ENCODE measurements around the gene CCL23. TPM values are rescaled to one million over a fixed set of nuclear protein-coding genes. Genes with fewer than 3 reads are reported as not detected.

The CCL23 gene
- under 1 TPM in 2 of 3 donors, not detected in 1; 0.68 to 0.80 TPM for total RNA-seq
- total RNA-seq (2013) = not detected

GRCh38 chr17:36017799-36018198 lies at the start of gene CCL23:
CCL23 (minus strand) TSS chr17:36017972; CDS start chr17:36017897, 75 bp downstream.
- H3K4me3 Mint-ChIP-seq = peak within 1 kb of the TSS; percentile 36
- H3K27ac ChIP-seq (ENCODE audit: low read length) = no peak within 1 kb of the TSS
- 29% methylated on average over 6 of the region's 6 CpGs for WGBS (ENCODE audit: insufficient coverage)
- peak within 1 kb of the TSS; percentile 56 to 60 for H3K27ac Mint-ChIP-seq
- no peak within 1 kb of the TSS for H3K4me3 ChIP-seq (ENCODE audit: low read length)
- no peaks in the 10 kb centered on the region for H3K36me3 Mint-ChIP-seq
- no peaks in the 10 kb centered on the region for H3K36me3 ChIP-seq (ENCODE audit: control insufficient read depth, insufficient read depth, low read length)
- H3K9me3 Mint-ChIP-seq = no peaks in the 10 kb centered on the region
- H3K4me1 Mint-ChIP-seq = peaks cover 25 to 26% of the 10 kb centered on the region in 2 donors
- H3K4me1 ChIP-seq (ENCODE audit: control insufficient read depth, insufficient read depth, low read length) = peaks cover 5% of the 10 kb centered on the region
- peaks cover 4% of the 10 kb centered on the region for H3K9me3 ChIP-seq (ENCODE audit: control insufficient read depth, insufficient read depth, low read length)
- H3K27me3 Mint-ChIP-seq (ENCODE audit: low read depth in 2 of 2) = peaks cover 0 to 8% of the 10 kb centered on the region in 2 donors
- H3K27me3 ChIP-seq (ENCODE audit: control insufficient read depth, insufficient read depth, low read length) = no peaks in the 10 kb centered on the region
- no peak for DNase-seq
- TF ChIP-seq CTCF (IDR thresholded peaks at IDR 0.05) = no peak
- peak; percentile 10 to 50 (median 36) for ATAC-seq
- intact Hi-C loops (cut with micrococcal nuclease) = no loop called here

GRCh38 chr17:36066365-36066985 lies 48.7 kb upstream of the CCL23 start:
- intact Hi-C loops (cut with micrococcal nuclease) = loop anchor here (1.0 to 5.0 kb wide), 6 partner anchors 16 to 176 kb away; partner anchors contain the start of gene CCL3

GRCh38 chr17:36063786-36064541 lies 46.2 kb upstream of the CCL23 start, which contains the start of gene CCL18:
CCL18 (plus strand) TSS chr17:36064272; CDS start chr17:36064343, 71 bp downstream.
- no peak within 1 kb of the TSS for H3K4me3 ChIP-seq (ENCODE audit: low read length)
- H3K9me3 ChIP-seq (ENCODE audit: control insufficient read depth, insufficient read depth, low read length) = no peaks in the 10 kb centered on the region
- Mint-ChIP-seq H3K9me3 (peaks cover 0 to 2% of the 10 kb centered on the region in 2 donors), H3K36me3 (no peaks in the 10 kb centered on the region), H3K4me1 (peaks cover 77 to 82% of the 10 kb centered on the region in 2 donors), H3K27ac (peak within 1 kb of the TSS; percentile 95 to 96), H3K4me3 (peak within 1 kb of the TSS; percentile 11), H3K27me3 (ENCODE audit: low read depth in 2 of 2) (no peaks in the 10 kb centered on the region)
- DNase-seq (no peak), ATAC-seq (no peak)
- H3K27me3 ChIP-seq (ENCODE audit: control insufficient read depth, insufficient read depth, low read length) = no peaks in the 10 kb centered on the region
- no peaks in the 10 kb centered on the region for H3K36me3 ChIP-seq (ENCODE audit: control insufficient read depth, insufficient read depth, low read length)
- 90% methylated on average over 4 of the region's 5 CpGs for WGBS (ENCODE audit: insufficient coverage)
- peak within 1 kb of the TSS; percentile 82 for H3K27ac ChIP-seq (ENCODE audit: low read length)
- peaks cover 40% of the 10 kb centered on the region for H3K4me1 ChIP-seq (ENCODE audit: control insufficient read depth, insufficient read depth, low read length)
- intact Hi-C loops (cut with micrococcal nuclease) = no loop called here
- TF ChIP-seq CTCF (IDR thresholded peaks at IDR 0.05) = no peak

More at GRCh38 chr17:36066365-36066985, 48.7 kb upstream of the CCL23 start:
- Histone ChIP-seq H3K27ac (ENCODE audit: low read length) (peak overlapping the region; percentile 82), H3K27me3 (ENCODE audit: control insufficient read depth, insufficient read depth, low read length) (no peaks in the 10 kb centered on the region), H3K9me3 (ENCODE audit: control insufficient read depth, insufficient read depth, low read length) (no peaks in the 10 kb centered on the region), H3K4me1 (ENCODE audit: control insufficient read depth, insufficient read depth, low read length) (peaks cover 61% of the 10 kb centered on the region), H3K4me3 (ENCODE audit: low read length) (no peak overlapping the region), H3K36me3 (ENCODE audit: control insufficient read depth, insufficient read depth, low read length) (no peaks in the 10 kb centered on the region)
- Mint-ChIP-seq H3K27me3 (ENCODE audit: low read depth in 2 of 2) (no peaks in the 10 kb centered on the region), H3K4me1 (peaks cover 88 to 97% of the 10 kb centered on the region in 2 donors), H3K27ac (peak overlapping the region; percentile 95 to 96), H3K4me3 (peak overlapping the region; percentile 76), H3K36me3 (no peaks in the 10 kb centered on the region), H3K9me3 (peaks cover 0 to 2% of the 10 kb centered on the region in 2 donors)
- 37% methylated on average over 5 of the region's 6 CpGs for WGBS (ENCODE audit: insufficient coverage)
- ATAC-seq = peak; percentile 81 to 94 (median 93)
- no peak for TF ChIP-seq CTCF (IDR thresholded peaks at IDR 0.05)
- DNase-seq = peak; percentile 67 to 78

Measured in natural killer cell (primary cell).